OCI-LY3 (cell line): ENCODE data around the gene TNS4.

Source experiments
- EZH2phosphoT487 ChIP-seq: fragments of 200-600 bp; shearing (Covaris generic); IDR thresholded peaks from 2 replicates; pipeline ENCODE4 v1.6.1; 2018; ENCODE audit warnings: antibody characterized with exemption, mixed run types, low read depth
- TF ChIP-seq, protein P1 (sequence below): fragments of 200-600, 300-600 bp; sonication (generic); IDR thresholded peaks from 2 replicates; pipeline ENCODE4 v1.5.1; 2014; ENCODE audit warnings: antibody characterized with exemption, low read length, low read depth

DNA sequence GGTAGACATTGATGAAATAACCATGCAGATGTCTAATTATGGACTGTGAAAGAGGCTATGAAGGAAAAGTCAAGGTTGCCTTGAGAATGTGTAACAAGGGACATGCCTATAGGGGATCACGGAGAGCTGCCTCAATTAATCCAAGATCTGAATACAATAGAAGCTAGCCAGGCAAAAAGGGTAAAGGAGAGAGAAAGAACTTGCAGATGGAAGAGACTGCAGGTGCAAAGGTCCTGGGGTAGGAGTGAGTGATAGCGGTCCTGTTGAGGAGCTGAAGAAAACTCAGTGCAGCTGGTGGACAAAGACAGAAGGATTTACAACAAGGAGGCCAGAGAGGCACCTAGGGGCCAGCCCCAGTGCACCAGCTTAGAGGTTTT, 15.9 kb upstream of the TNS4 start:
- TF ChIP-seq, protein P1, sequence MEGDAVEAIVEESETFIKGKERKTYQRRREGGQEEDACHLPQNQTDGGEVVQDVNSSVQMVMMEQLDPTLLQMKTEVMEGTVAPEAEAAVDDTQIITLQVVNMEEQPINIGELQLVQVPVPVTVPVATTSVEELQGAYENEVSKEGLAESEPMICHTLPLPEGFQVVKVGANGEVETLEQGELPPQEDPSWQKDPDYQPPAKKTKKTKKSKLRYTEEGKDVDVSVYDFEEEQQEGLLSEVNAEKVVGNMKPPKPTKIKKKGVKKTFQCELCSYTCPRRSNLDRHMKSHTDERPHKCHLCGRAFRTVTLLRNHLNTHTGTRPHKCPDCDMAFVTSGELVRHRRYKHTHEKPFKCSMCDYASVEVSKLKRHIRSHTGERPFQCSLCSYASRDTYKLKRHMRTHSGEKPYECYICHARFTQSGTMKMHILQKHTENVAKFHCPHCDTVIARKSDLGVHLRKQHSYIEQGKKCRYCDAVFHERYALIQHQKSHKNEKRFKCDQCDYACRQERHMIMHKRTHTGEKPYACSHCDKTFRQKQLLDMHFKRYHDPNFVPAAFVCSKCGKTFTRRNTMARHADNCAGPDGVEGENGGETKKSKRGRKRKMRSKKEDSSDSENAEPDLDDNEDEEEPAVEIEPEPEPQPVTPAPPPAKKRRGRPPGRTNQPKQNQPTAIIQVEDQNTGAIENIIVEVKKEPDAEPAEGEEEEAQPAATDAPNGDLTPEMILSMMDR = no peak
- TF ChIP-seq EZH2phosphoT487 = no peak
